HAP-1 (cell line): Measurements from ENCODE around the gene CACNB4.
"Not testable (repeated sequence)": the region's sequence is repeated elsewhere in the genome, so short reads cannot be mapped to it uniquely, and the experiment has no call there.

Source experiments
- DNase-seq, 2 experiments: peaks; one replicate each; pipeline ENCODE4 v3.0.0-alpha.2; 2016 to 2020; ENCODE audit warnings: low spot score in 2 of 2
- H3K27me3 ChIP-seq: fragments of 250-450 bp; sonication (Bioruptor Pico); 2 replicates; pipeline ENCODE4 v1.5.1; 2020; ENCODE audit warnings: low read depth, mild to moderate bottlenecking, moderate library complexity
- H3K36me3 ChIP-seq: fragments of 250-450 bp; sonication (Bioruptor Pico); replicated peaks from 2 replicates; pipeline ENCODE4 v1.5.1; 2020; ENCODE audit warnings: mild to moderate bottlenecking
- H3K4me1 ChIP-seq: fragments of 250-450 bp; sonication (Bioruptor Pico); 2 replicates; pipeline ENCODE4 v1.5.1; 2020; ENCODE audit warnings: mild to moderate bottlenecking
- H3K4me3 ChIP-seq: fragments of 250-450 bp; sonication (Bioruptor Pico); 2 replicates; pipeline ENCODE4 v1.5.1; 2020; ENCODE audit warnings: mild to moderate bottlenecking, moderate library complexity
- H3K9me3 ChIP-seq: fragments of 250-450 bp; sonication (Bioruptor Pico); 2 replicates; pipeline ENCODE4 v1.5.1; 2020; ENCODE audit warnings: mild to moderate bottlenecking, moderate library complexity
- in situ Hi-C: fragments of 300-500 bp; cut with MboI; formaldehyde crosslinking; loops from 3 replicates; pipeline ENCODE4 v1.14.3; 2020; ENCODE audit warnings: low sequenced_read_pairs, inconsistent platforms, mixed read lengths

The CACNB4 gene

GRCh38 chr2:151881342-151881741 is 217.5 kb downstream of the CACNB4 start:
- H3K27me3 ChIP-seq = no peaks in the 10 kb centered on the region
- DNase-seq = no peak
- no peak overlapping the region for H3K4me3 ChIP-seq
- no peaks in the 10 kb centered on the region; the same call in 1 of the 2 replicates for H3K36me3 ChIP-seq
- in situ Hi-C loops = no loop called here
- peaks cover 7% of the 10 kb centered on the region for H3K4me1 ChIP-seq
- H3K9me3 ChIP-seq = no peaks in the 10 kb centered on the region

GRCh38 chr2:151880586-151880985 is 218.3 kb downstream of the CACNB4 start:
- peaks cover 7% of the 10 kb centered on the region for H3K4me1 ChIP-seq
- H3K9me3 ChIP-seq = no peaks in the 10 kb centered on the region
- no peak for DNase-seq
- no peaks in the 10 kb centered on the region for H3K27me3 ChIP-seq
- in situ Hi-C loops = no loop called here
- no peak overlapping the region for H3K4me3 ChIP-seq
- no peaks in the 10 kb centered on the region; the same call in 1 of the 2 replicates for H3K36me3 ChIP-seq

DNA sequence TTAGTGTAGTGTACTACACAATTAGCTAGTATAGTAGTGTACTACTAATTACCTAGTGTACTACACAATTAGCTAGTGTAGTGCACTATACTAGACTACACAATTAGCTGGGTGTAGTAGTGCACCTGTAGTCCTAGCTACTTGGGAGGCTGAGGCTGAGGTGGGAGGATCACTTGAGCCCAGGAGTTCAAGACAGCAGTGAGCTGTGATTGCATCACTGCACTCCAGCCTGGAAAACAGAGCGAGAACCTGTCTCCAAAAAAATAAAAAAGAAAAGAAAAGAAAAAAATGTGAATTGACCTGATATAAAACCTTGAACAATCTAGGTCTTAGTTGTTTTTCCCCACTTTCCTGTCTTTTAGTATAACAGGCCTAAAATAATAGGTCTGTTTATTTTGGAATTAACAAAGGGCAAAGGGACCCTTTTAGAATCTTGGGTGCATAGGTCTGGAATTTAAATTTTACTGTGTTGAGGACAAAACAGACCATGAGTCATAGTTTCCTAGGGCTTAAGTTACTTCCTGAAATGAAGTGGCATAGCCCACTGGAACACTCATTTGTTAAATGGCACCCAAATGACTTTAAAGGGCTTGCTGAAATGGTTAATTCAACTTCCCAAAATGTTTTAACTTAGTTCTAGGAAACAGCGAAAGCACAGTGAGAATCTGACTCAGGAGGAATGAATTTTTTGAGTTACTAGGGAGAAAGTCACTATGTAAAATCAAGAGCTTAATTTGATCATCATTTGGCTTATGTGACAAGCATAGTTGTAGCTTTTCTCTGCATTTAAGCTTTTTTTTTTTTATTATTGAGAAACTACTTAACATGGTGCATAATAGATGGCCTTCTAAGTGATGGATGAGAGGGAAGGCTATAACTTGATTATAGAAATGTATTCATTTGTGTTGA is 219.9 kb downstream of the CACNB4 start:
- Histone ChIP-seq H3K27me3 (no peaks in the 10 kb centered on the region), H3K36me3 (no peaks in the 10 kb centered on the region; the same call in 1 of the 2 replicates), H3K9me3 (no peaks in the 10 kb centered on the region), H3K4me1 (peaks cover 7% of the 10 kb centered on the region), H3K4me3 (no peak overlapping the region)
- peak in 1 of 2 experiments; percentile 12 for DNase-seq
- in situ Hi-C loops = no loop called here

DNA sequence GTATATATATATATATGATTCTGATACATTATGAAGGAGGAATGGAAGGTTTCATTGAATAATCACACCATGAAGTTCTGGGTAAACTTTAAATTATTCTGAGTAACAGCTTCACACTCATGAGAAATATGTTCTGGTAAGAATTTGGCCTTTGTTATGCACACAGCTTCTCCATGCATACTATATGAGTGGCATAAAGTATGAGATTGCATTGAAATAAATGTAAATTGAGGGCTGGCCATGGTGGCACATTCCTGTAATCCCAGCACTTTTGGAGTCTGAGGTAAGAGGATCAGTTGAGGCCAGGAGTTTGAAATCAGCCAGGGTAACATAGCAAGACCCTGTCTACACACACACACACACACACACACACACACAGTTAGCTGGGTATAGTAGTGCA is 220.6 kb downstream of the CACNB4 start:
- no peaks in the 10 kb centered on the region for H3K27me3 ChIP-seq
- in situ Hi-C loops = no loop called here
- DNase-seq = no peak
- no peak overlapping the region for H3K4me3 ChIP-seq
- no peaks in the 10 kb centered on the region for H3K9me3 ChIP-seq
- H3K36me3 ChIP-seq = no peaks in the 10 kb centered on the region; the same call in 1 of the 2 replicates
- peaks cover 7% of the 10 kb centered on the region for H3K4me1 ChIP-seq

DNA sequence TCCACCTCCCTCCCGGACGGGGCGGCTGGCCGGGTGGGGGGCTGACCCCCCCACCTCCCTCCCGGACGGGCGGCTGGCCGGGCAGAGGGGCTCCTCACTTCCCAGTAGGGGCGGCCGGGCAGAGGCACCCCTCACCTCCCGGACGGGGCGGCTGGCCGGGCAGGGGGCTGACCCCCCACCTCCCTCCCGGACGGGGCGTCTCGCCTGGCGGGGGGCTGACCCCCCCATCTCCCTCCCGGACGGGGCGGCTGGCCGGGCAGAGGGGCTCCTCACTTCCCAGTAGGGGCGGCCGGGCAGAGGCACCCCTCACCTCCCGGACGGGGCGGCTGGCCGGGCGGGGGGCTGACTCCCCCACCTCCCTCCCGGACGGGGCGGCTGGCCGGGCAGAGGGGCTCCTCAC is 223.2 kb downstream of the CACNB4 start:
- in situ Hi-C loops = not testable (repeated sequence)

DNA sequence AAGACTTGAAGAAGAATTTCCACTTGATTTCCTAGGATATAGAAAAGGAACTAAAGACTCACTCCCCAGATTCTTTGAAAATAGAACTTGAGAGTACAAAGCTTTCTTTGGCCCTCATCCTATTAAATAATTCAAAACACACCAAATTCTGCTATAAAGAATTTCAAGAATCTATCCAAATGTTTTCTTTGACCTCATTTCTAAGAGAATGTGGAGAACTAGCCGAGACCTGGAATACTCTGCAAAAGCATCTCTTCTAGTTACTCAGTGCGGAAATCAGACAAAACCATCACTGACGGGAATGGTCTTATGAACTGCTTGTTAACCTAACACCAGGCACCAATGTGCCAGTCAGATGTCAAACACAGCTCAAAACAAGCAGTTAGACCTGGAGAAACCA is 226.4 kb downstream of the CACNB4 start:
- Histone ChIP-seq H3K27me3 (no peaks in the 10 kb centered on the region), H3K9me3 (no peaks in the 10 kb centered on the region), H3K4me3 (no peak overlapping the region), H3K36me3 (no peaks in the 10 kb centered on the region), H3K4me1 (no peaks in the 10 kb centered on the region)
- no peak for DNase-seq
- in situ Hi-C loops = no loop called here

More for the DNA sequence above, 223.2 kb downstream of the CACNB4 start:
- H3K27me3 ChIP-seq, H3K4me1 ChIP-seq, DNase-seq, H3K9me3 ChIP-seq, H3K36me3 ChIP-seq, H3K4me3 ChIP-seq: not testable (repeated sequence)

- Histone ChIP-seq H3K9me3 (no peaks in the 10 kb centered on the region), H3K27me3 (no peaks in the 10 kb centered on the region), H3K4me1 (no peaks in the 10 kb centered on the region), H3K36me3 (no peaks in the 10 kb centered on the region), H3K4me3 (no peak overlapping the region)
- DNase-seq = no peak
- in situ Hi-C loops = no loop called here
Observed at GRCh38 chr2:151869291-151869690, 229.6 kb downstream of the CACNB4 start.

DNA sequence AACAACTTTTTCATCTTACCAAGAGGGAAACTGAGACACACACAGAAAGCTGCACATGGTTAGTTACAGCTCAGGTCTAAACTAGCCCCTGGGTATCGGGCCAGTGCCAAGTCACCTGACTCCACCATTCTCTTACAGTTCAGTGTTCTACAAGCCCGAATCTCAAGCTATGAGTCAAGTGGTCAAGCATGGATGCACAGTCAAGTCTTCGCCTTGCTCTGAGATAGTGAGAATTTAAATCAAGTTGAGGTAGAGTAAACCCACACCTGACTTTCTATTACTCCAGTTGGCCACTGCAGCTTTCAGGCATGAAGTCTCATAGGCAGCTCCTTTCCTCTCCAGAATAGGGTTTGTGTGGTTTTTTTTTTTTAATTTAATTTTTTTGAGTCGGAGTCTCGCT is 236.1 kb downstream of the CACNB4 start:
- Histone ChIP-seq H3K9me3 (no peaks in the 10 kb centered on the region), H3K4me3 (no peak overlapping the region), H3K4me1 (peaks cover 9% of the 10 kb centered on the region), H3K27me3 (no peaks in the 10 kb centered on the region), H3K36me3 (no peaks in the 10 kb centered on the region)
- in situ Hi-C loops = no loop called here
- DNase-seq = no peak

DNA sequence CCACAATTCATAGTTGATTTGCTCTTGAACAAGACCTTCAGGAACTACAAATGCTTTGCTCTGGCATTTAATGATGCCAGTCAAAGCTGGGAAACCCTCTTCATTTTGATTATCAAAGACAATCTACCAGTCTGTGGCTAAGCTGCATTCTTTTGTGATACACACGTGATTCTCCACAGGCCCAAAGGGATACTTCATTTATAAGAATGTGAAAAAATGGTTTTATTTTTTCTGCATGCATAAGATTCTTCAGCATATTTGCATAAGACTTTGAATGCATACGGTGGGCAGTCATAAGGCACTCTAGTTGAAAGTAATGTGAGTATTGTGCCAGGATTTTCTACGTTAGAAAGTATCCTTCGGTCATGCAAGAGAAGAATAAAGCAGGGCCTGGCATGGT is 237.7 kb downstream of the CACNB4 start:
- in situ Hi-C loops = no loop called here
- Histone ChIP-seq H3K4me3 (no peak overlapping the region), H3K9me3 (no peaks in the 10 kb centered on the region), H3K27me3 (no peaks in the 10 kb centered on the region), H3K36me3 (no peaks in the 10 kb centered on the region), H3K4me1 (peaks cover 9% of the 10 kb centered on the region)
- DNase-seq = no peak

- Histone ChIP-seq H3K4me3 (no peak overlapping the region), H3K4me1 (peaks cover 9% of the 10 kb centered on the region), H3K9me3 (no peaks in the 10 kb centered on the region), H3K36me3 (no peaks in the 10 kb centered on the region), H3K27me3 (no peaks in the 10 kb centered on the region)
- DNase-seq = peak in 1 of 2 experiments; percentile 49
- in situ Hi-C loops = no loop called here
Observed at GRCh38 chr2:151860613-151861146, 238.2 kb downstream of the CACNB4 start.

DNA sequence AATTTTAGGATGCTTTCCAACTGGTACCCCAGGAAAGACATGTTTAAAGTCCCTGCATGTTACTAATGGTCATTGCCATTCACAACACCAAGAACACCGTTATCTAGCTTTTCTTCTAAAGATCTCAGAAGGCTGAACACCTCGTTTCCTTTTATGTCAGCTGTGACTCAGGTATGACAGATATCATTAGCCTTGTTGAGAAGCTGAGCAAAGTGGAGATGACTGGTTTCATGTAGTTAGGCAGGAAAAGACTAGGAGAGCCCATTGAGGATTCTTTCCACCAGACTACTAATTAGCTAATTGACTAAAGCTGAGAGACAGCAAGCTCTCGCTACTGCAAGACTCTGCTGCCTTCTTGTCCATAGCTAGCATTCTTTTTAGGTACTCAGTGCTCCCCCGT is 238.6 kb downstream of the CACNB4 start:
- DNase-seq = no peak
- peaks cover 9% of the 10 kb centered on the region for H3K4me1 ChIP-seq
- in situ Hi-C loops = no loop called here
- H3K27me3 ChIP-seq = no peaks in the 10 kb centered on the region
- H3K4me3 ChIP-seq = no peak overlapping the region
- no peaks in the 10 kb centered on the region for H3K9me3 ChIP-seq
- H3K36me3 ChIP-seq = no peaks in the 10 kb centered on the region

- in situ Hi-C loops = no loop called here
- no peaks in the 10 kb centered on the region for H3K36me3 ChIP-seq
- no peaks in the 10 kb centered on the region for H3K27me3 ChIP-seq
- H3K4me3 ChIP-seq = no peak overlapping the region
- DNase-seq = no peak
- peaks cover 9% of the 10 kb centered on the region for H3K4me1 ChIP-seq
- no peaks in the 10 kb centered on the region for H3K9me3 ChIP-seq
Observed at GRCh38 chr2:151857650-151858049, 241.2 kb downstream of the CACNB4 start.

DNA sequence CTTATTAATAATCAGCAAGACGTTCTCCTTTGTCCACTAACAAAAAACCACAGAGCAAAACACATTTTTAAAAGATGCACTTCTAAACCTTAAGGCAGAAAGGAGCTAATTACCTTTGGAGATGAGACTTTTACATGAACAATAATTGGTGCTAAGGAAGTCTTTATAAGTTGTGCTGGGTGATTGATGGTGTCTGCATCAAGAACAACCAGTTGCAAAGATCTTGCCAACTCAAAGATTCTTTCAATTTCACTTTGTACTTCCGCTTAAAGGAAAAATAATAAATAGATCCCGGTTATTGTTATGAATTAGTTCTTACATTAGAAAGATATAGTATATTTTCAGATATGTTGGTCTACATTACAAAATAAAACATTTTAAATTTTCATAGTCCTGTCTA is 243.7 kb downstream of the CACNB4 start:
- Histone ChIP-seq H3K9me3 (no peaks in the 10 kb centered on the region), H3K4me1 (no peaks in the 10 kb centered on the region), H3K36me3 (no peaks in the 10 kb centered on the region), H3K4me3 (no peak overlapping the region), H3K27me3 (no peaks in the 10 kb centered on the region)
- in situ Hi-C loops = no loop called here
- DNase-seq = no peak

- H3K36me3 ChIP-seq = no peaks in the 10 kb centered on the region
- H3K4me3 ChIP-seq = no peak overlapping the region
- no peaks in the 10 kb centered on the region for H3K9me3 ChIP-seq
- DNase-seq = peak in 1 of 2 experiments; percentile 5
- no peaks in the 10 kb centered on the region for H3K27me3 ChIP-seq
- H3K4me1 ChIP-seq = peaks cover 6% of the 10 kb centered on the region; the same call in 1 of the 2 replicates
- in situ Hi-C loops = no loop called here
Observed at GRCh38 chr2:151853070-151853758, 245.6 kb downstream of the CACNB4 start.
